DMS 273 treated with DMSO at 0.1 percent for 48 hours (cell line): Measurements from ENCODE around the gene KIF18B.
A peak's percentile ranks its signal among the peaks of the same experiment; 100 is the strongest.

ENCODE experiments used
- DNase-seq: peaks from one replicate; lab custom pipeline; 2025; lab: John Stamatoyannopoulos, UW

Gene KIF18B

GRCh38 chr17:44940317-44940716, 7.3 kb downstream of the KIF18B start:
- DNase-seq: no peak

GRCh38 chr17:44935116-44935515, 12.5 kb downstream of the KIF18B start:
- DNase-seq: no peak

- no peak for DNase-seq
Observed at GRCh38 chr17:44934745-44935105, 12.8 kb downstream of the KIF18B start.

- DNase-seq: no peak
Observed at GRCh38 chr17:44933824-44934744, 13.5 kb downstream of the KIF18B start.

- no peak for DNase-seq
Observed at GRCh38 chr17:44932787-44933097, 14.8 kb downstream of the KIF18B start.

- DNase-seq: no peak
Observed at GRCh38 chr17:44932096-44932786, 15.3 kb downstream of the KIF18B start.

- DNase-seq: no peak
Observed at GRCh38 chr17:44931376-44931775, 16.2 kb downstream of the KIF18B start.

- no peak for DNase-seq
Observed at GRCh38 chr17:44930667-44931066, 16.9 kb downstream of the KIF18B start.

GRCh38 chr17:44928950-44929720, 18.4 kb downstream of the KIF18B start:
- no peak for DNase-seq

GRCh38 chr17:44928136-44928535, 19.4 kb downstream of the KIF18B start:
- DNase-seq: no peak

GRCh38 chr17:44927696-44928095, 19.9 kb downstream of the KIF18B start:
- DNase-seq: no peak

- DNase-seq: no peak
Observed at GRCh38 chr17:44926821-44927525, 20.6 kb downstream of the KIF18B start.

- DNase-seq: no peak
Observed at GRCh38 chr17:44925731-44926697, 21.6 kb downstream of the KIF18B start.

- DNase-seq: no peak
Observed at GRCh38 chr17:44924107-44924544, 23.4 kb downstream of the KIF18B start.

- DNase-seq: no peak
Observed at GRCh38 chr17:44922746-44923470, 24.7 kb downstream of the KIF18B start.

- DNase-seq: no peak
Observed at GRCh38 chr17:44922136-44922535, 25.4 kb downstream of the KIF18B start.

GRCh38 chr17:44921122-44921882, 26.3 kb downstream of the KIF18B start:
- DNase-seq: peak; percentile 67

GRCh38 chr17:44920565-44920940, 27.0 kb downstream of the KIF18B start:
- no peak for DNase-seq

GRCh38 chr17:44919885-44920564, 27.5 kb downstream of the KIF18B start:
- DNase-seq: peak; percentile 38
